Body of pancreas (tissue), 4 donors: ENCODE measurements around the gene C1orf74. TPM values are rescaled to one million over a fixed set of nuclear protein-coding genes. Genes with fewer than 3 reads are reported as not detected.
A peak's percentile ranks its signal among the peaks of the same experiment; 100 is the strongest.

Source experiments
- ATAC-seq: fragments of 150-250 bp; one replicate; pipeline ENCODE4 v1.9.1; 2016
- DNase-seq, 4 donors: peaks; one replicate each; pipeline ENCODE4 v3.0.0-alpha.2; 2019
- H3K27ac ChIP-seq, 4 donors: fragments of 200-600 bp; sonication (generic); 1 replicate in 3 of 4; 2 replicates in 1 of 4; pipeline versions ENCODE4 v1.5.1 to v1.6.1; 2016 to 2019; ENCODE audit warnings: mild to moderate bottlenecking in 1 of 4, mixed read lengths in 1 of 4, moderate library complexity in 1 of 4
- H3K27me3 ChIP-seq, 2 donors: fragments of 200-600 bp; sonication (generic); one replicate each; pipeline ENCODE4 v1.6.0; 2016; ENCODE audit warnings: mild to moderate bottlenecking in 1 of 2
- H3K36me3 ChIP-seq, 2 donors: fragments of 200-600 bp; sonication (generic); replicated peaks in 1 of 2; 2 replicates each; pipeline ENCODE4 v1.5.1; 2016; ENCODE audit warnings: low read depth in 2 of 2; ENCODE audit not compliant: insufficient read depth in 1 of 2
- H3K4me1 ChIP-seq: fragments of 200-600 bp; sonication (generic); one replicate; pipeline ENCODE4 v1.6.0; 2016
- H3K4me3 ChIP-seq, 2 donors: fragments of 200-600 bp; sonication (generic); 1 replicate in 1 of 2; 2 replicates in 1 of 2; pipeline ENCODE4 v1.5.1; 2016 to 2019
- H3K9me3 ChIP-seq, 3 donors: fragments of 200-600 bp; sonication (generic); 1 replicate in 2 of 3; 2 replicates in 1 of 3; pipeline ENCODE4 v1.5.1; 2016
- CTCF ChIP-seq, 7 experiments: fragments of 450-650 bp in 4 of 7; fragments of 200-600 bp in 3 of 7; sonication (generic) in 3 of 7; IDR thresholded peaks; one replicate each; pipeline ENCODE4 v1.5.1; 2016 to 2019; ENCODE audit warnings: antibody characterized with exemption in 7 of 7
- POLR2A ChIP-seq, 3 donors: fragments of 450-650 bp; IDR thresholded peaks; one replicate each; pipeline ENCODE4 v1.6.1; 2016; ENCODE audit warnings: antibody characterized with exemption in 3 of 3, mild to moderate bottlenecking in 2 of 3
- WGBS, 2 donors: methylation state at CpG; one replicate each; pipeline ENCODE4 v1.1.5; 2017; 5-methylcytosine and 5-hydroxymethylcytosine counted together
- intact Hi-C: fragments of 100-400 bp; cut with DNase I; formaldehyde crosslinking; loops from one replicate; pipeline ENCODE4 v1.15.1; 2023
- total RNA-seq, 2 donors: library from RNA; depleted of rRNA; stranded (reverse); fragments of >200 nt; gene quantifications; one replicate each; pipeline ENCODE4 v1.1.0, GENCODE V29; 2016

C1orf74 gene
- total RNA-seq, 2 donors from 2014 or later, result 0.33 to 1.0 TPM

GRCh38 chr1:209759829-209760359 lies 24.5 kb downstream of the C1orf74 start:
- H3K36me3 ChIP-seq, result no peaks in the 10 kb centered on the region
- DNase-seq (no peak), ATAC-seq (no peak)
- H3K4me3 ChIP-seq, result no peak overlapping the region
- 92 to 94% methylated on average over 10 to 12 of the region's 12 CpGs for WGBS, 2 donors
- no peak overlapping the region for H3K27ac ChIP-seq
- no peak for TF ChIP-seq POLR2A (IDR thresholded peaks at IDR 0.05)
- TF ChIP-seq CTCF (IDR thresholded peaks at IDR 0.05), result no peak
- H3K9me3 ChIP-seq, result no peaks in the 10 kb centered on the region
- intact Hi-C loops, result no loop called here
- no peaks in the 10 kb centered on the region for H3K4me1 ChIP-seq
- no peaks in the 10 kb centered on the region for H3K27me3 ChIP-seq

- Histone ChIP-seq H3K9me3 (no peaks in the 10 kb centered on the region), H3K36me3 (no peaks in the 10 kb centered on the region), H3K27me3 (no peaks in the 10 kb centered on the region), H3K4me1 (no peaks in the 10 kb centered on the region), H3K4me3 (no peak overlapping the region), H3K27ac (no peak overlapping the region)
- intact Hi-C loops, result no loop called here
- 60 to 61% methylated on average over 3 of the region's 3 CpGs for WGBS, 2 donors
- ATAC-seq (no peak), DNase-seq (no peak)
- TF ChIP-seq CTCF (IDR thresholded peaks at IDR 0.05), result no peak
- no peak for TF ChIP-seq POLR2A (IDR thresholded peaks at IDR 0.05)
Measured at GRCh38 chr1:209758400-209758799, 26.0 kb downstream of the C1orf74 start.

- DNase-seq, result peak in 1 of 4 donors; percentile 60
- ATAC-seq, result no peak
- no peak for TF ChIP-seq POLR2A (IDR thresholded peaks at IDR 0.05)
- no peak for TF ChIP-seq CTCF (IDR thresholded peaks at IDR 0.05)
- Histone ChIP-seq H3K9me3 (no peaks in the 10 kb centered on the region), H3K36me3 (no peaks in the 10 kb centered on the region), H3K4me3 (no peak overlapping the region), H3K4me1 (no peaks in the 10 kb centered on the region), H3K27ac (peak overlapping the region in 1 of 4 donors; percentile 46), H3K27me3 (no peaks in the 10 kb centered on the region)
- intact Hi-C loops, result no loop called here
- WGBS, 2 donors, result 65 to 80% methylated on average over 5 of the region's 5 CpGs
Measured at GRCh38 chr1:209756615-209757445, 27.5 kb downstream of the C1orf74 start.

GRCh38 chr1:209755926-209756614 lies 28.3 kb downstream of the C1orf74 start, which contains the start of gene TRAF3IP3:
Gene TRAF3IP3 (plus strand): TSS chr1:209756053. CDS start chr1:209760040, 3,987 bp downstream.
- intact Hi-C loops, result no loop called here
- no peaks in the 10 kb centered on the region for H3K9me3 ChIP-seq
- peak within 1 kb of the TSS in 1 of 4 donors; percentile 46 for H3K27ac ChIP-seq
- H3K36me3 ChIP-seq, result no peaks in the 10 kb centered on the region
- no peak within 1 kb of the TSS for H3K4me3 ChIP-seq
- no peaks in the 10 kb centered on the region for H3K27me3 ChIP-seq
- DNase-seq, result peak in 1 of 4 donors; percentile 59
- no peak for ATAC-seq
- 50 to 68% methylated on average over 10 of the region's 10 CpGs for WGBS, 2 donors
- TF ChIP-seq POLR2A (IDR thresholded peaks at IDR 0.05) (no peak), CTCF (IDR thresholded peaks at IDR 0.05) (no peak)
- H3K4me1 ChIP-seq, result no peaks in the 10 kb centered on the region
